Measurements from ENCODE around the gene FGF12.
A peak's percentile ranks its signal among the peaks of the same experiment; 100 is the strongest.

Gene FGF12

DNA sequence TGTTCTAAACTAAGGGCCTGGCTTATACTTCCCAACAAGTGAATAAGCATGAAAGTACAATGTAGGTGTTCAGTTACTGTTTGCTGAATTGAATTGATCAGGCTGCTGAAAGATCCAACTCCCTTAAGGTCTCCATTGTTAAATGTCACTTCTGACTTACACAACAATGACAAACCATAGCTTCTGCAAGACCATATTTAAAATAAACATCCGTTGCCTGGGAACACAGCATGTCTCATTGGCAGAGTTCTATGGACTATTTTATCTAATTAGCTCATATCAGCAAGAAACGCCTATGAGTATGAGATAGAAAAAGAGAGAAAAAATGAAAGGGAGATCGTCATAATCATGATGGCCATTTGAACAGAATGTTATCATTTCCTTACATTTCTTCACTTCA lies 605.4 kb downstream of the FGF12 start:
- Histone ChIP-seq H3K27me3 (ENCODE audit: insufficient read depth, poor library complexity, severe bottlenecking) (no peaks in the 10 kb centered on the region), H3K27ac (ENCODE audit: poor library complexity, severe bottlenecking) (no peak overlapping the region), H3K36me3 (ENCODE audit: low read depth) (no peaks in the 10 kb centered on the region), H3K9me3 (ENCODE audit: severe bottlenecking) (no peaks in the 10 kb centered on the region), H3K4me1 (ENCODE audit: insufficient read depth, poor library complexity, severe bottlenecking) (no peaks in the 10 kb centered on the region), H3K4me3 (ENCODE audit: severe bottlenecking) (no peak overlapping the region)
- DNase-seq (ENCODE audit: low spot score): no peak
- TF ChIP-seq, protein P1, sequence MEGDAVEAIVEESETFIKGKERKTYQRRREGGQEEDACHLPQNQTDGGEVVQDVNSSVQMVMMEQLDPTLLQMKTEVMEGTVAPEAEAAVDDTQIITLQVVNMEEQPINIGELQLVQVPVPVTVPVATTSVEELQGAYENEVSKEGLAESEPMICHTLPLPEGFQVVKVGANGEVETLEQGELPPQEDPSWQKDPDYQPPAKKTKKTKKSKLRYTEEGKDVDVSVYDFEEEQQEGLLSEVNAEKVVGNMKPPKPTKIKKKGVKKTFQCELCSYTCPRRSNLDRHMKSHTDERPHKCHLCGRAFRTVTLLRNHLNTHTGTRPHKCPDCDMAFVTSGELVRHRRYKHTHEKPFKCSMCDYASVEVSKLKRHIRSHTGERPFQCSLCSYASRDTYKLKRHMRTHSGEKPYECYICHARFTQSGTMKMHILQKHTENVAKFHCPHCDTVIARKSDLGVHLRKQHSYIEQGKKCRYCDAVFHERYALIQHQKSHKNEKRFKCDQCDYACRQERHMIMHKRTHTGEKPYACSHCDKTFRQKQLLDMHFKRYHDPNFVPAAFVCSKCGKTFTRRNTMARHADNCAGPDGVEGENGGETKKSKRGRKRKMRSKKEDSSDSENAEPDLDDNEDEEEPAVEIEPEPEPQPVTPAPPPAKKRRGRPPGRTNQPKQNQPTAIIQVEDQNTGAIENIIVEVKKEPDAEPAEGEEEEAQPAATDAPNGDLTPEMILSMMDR (IDR thresholded peaks at IDR 0.05; ENCODE audit: poor library complexity, severe bottlenecking): no peak
- ATAC-seq (ENCODE audit: low read depth): no peak

DNA sequence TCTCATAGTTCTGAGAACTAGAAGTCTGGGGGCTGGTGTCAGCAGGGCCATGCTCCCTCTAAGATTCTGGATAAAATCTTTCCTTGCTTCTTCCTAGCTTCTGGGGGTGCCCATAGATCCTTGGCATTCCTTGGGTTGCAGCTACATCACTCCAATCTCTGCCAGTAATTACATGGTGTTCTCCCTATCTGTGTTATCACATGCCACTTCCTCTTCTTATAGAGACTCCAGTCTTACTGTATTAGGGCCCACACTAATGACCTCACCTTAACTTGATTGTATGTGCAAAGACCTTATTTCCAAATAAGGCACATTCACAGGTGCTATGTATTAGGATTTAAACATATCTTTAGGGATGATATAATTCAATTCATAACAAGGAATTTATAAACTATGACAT lies 618.5 kb downstream of the FGF12 start:
- H3K36me3 ChIP-seq (ENCODE audit: low read depth): no peaks in the 10 kb centered on the region
- no peak for DNase-seq (ENCODE audit: low spot score)
- H3K4me1 ChIP-seq (ENCODE audit: insufficient read depth, poor library complexity, severe bottlenecking): no peaks in the 10 kb centered on the region
- H3K9me3 ChIP-seq (ENCODE audit: severe bottlenecking): no peaks in the 10 kb centered on the region
- TF ChIP-seq, protein P1 (IDR thresholded peaks at IDR 0.05; ENCODE audit: poor library complexity, severe bottlenecking): no peak
- no peaks in the 10 kb centered on the region for H3K27me3 ChIP-seq (ENCODE audit: insufficient read depth, poor library complexity, severe bottlenecking)
- no peak for ATAC-seq (ENCODE audit: low read depth)
- no peak overlapping the region for H3K4me3 ChIP-seq (ENCODE audit: severe bottlenecking)
- no peak overlapping the region for H3K27ac ChIP-seq (ENCODE audit: poor library complexity, severe bottlenecking)

DNA sequence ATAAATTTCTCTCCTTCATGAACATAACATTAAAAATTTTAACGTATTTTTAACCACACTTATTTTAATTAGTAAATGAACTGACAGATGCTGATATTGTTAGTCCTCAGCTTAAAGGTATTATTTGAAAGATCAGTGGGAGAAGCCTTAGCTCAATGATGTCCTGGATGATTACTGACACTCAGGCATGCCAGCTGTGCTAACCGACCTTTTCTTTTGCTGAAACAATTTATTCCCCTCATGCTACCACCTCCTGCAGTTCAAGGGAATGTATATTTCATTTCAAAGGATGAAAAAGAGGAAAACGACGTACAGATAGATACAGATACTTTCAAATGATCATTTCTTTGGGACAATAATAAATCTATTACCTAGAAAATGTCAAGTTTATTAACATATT lies 620.8 kb downstream of the FGF12 start:
- Histone ChIP-seq H3K27ac (ENCODE audit: poor library complexity, severe bottlenecking) (no peak overlapping the region), H3K27me3 (ENCODE audit: insufficient read depth, poor library complexity, severe bottlenecking) (no peaks in the 10 kb centered on the region), H3K36me3 (ENCODE audit: low read depth) (no peaks in the 10 kb centered on the region), H3K9me3 (ENCODE audit: severe bottlenecking) (no peaks in the 10 kb centered on the region), H3K4me1 (ENCODE audit: insufficient read depth, poor library complexity, severe bottlenecking) (no peaks in the 10 kb centered on the region), H3K4me3 (ENCODE audit: severe bottlenecking) (no peak overlapping the region)
- no peak for ATAC-seq (ENCODE audit: low read depth)
- no peak for DNase-seq (ENCODE audit: low spot score)
- TF ChIP-seq, protein P1 (IDR thresholded peaks at IDR 0.05; ENCODE audit: poor library complexity, severe bottlenecking): no peak

DNA sequence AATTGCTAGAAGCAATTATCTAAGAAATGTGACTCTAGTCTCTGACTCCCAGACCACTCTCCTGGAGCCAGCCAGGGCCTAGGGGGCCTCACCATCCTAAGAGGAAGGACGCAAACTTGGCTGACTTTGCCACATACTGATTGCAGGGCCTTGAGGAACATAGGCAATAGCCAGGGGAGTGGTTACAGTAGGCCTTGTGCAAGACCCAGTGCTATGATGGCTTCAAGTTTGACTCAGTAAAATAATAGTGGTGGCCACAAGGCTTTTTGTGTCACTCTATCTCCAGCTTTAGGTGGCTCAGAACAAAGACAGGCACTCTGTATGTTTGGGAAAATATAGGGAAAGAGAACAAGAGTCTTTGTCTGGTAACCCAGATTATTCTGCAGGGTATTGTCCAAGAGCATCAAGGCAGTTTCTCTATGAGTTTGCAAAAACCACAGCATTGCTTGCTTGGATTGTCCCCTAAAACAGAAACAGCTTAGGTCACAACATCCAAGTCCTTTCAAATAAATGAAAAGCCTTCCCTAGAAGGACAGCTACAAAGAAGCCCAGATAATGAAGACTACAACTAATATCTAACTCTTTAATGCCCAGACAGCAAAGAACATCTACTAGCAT lies 634.8 kb downstream of the FGF12 start:
- Histone ChIP-seq H3K9me3 (ENCODE audit: severe bottlenecking) (no peaks in the 10 kb centered on the region), H3K4me1 (ENCODE audit: insufficient read depth, poor library complexity, severe bottlenecking) (peaks cover 16% of the 10 kb centered on the region), H3K4me3 (ENCODE audit: severe bottlenecking) (no peak overlapping the region), H3K27me3 (ENCODE audit: insufficient read depth, poor library complexity, severe bottlenecking) (no peaks in the 10 kb centered on the region), H3K27ac (ENCODE audit: poor library complexity, severe bottlenecking) (peak overlapping the region; percentile 59), H3K36me3 (ENCODE audit: low read depth) (no peaks in the 10 kb centered on the region)
- TF ChIP-seq, protein P1 (IDR thresholded peaks at IDR 0.05; ENCODE audit: poor library complexity, severe bottlenecking): no peak
- no peak for DNase-seq (ENCODE audit: low spot score)
- ATAC-seq (ENCODE audit: low read depth): no peak

DNA sequence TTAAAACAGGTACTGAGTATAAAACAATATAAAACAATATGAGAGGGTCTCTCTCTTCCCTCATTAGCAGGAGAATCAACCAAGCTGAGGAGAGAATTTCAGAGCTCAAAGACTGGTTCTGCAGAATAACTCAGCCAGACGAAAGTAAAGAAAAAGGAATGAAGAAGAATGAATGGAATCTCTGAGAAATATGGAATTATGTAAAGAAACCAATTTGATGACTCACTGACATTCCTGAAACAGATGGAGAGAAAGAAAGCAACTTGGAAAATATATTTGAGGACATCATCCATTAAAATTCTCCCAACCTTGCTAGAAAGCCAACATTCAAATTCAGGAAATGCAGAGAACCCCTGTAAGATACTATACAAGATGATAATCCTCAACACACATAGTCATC lies 635.5 kb downstream of the FGF12 start:
- peak; percentile 48; the same call in 2 of the 3 replicates for ATAC-seq (ENCODE audit: low read depth)
- TF ChIP-seq, protein P1 (IDR thresholded peaks at IDR 0.05; ENCODE audit: poor library complexity, severe bottlenecking): no peak
- H3K27me3 ChIP-seq (ENCODE audit: insufficient read depth, poor library complexity, severe bottlenecking): no peaks in the 10 kb centered on the region
- H3K27ac ChIP-seq (ENCODE audit: poor library complexity, severe bottlenecking): peak overlapping the region; percentile 59
- H3K9me3 ChIP-seq (ENCODE audit: severe bottlenecking): no peaks in the 10 kb centered on the region
- DNase-seq (ENCODE audit: low spot score): no peak
- peaks cover 16% of the 10 kb centered on the region for H3K4me1 ChIP-seq (ENCODE audit: insufficient read depth, poor library complexity, severe bottlenecking)
- H3K36me3 ChIP-seq (ENCODE audit: low read depth): no peaks in the 10 kb centered on the region
- no peak overlapping the region for H3K4me3 ChIP-seq (ENCODE audit: severe bottlenecking)
